ENCODE results near the gene PPP2R3A. TPM values are rescaled to one million over a fixed set of nuclear protein-coding genes. Genes with fewer than 3 reads are reported as not detected.

Gene PPP2R3A
- total and polyA plus RNA-seq, 3 donors from 2014 or later: 12.2 to 41.7 (median 35.4) TPM

- H3K27ac ChIP-seq: peak overlapping the region; percentile 99 to 100
- 1% methylated on average over 6 of the region's 6 CpGs for WGBS, 2 donors
Measured at GRCh38 chr3:136193278-136194054, 227.9 kb downstream of the PPP2R3A start.

GRCh38 chr3:136194409-136195257 lies 229.1 kb downstream of the PPP2R3A start:
- peak; percentile 67 for DNase-seq
- Histone ChIP-seq H3K27ac (peak overlapping the region; percentile 99 to 100), H3K36me3 (ENCODE audit: low read depth, missing control alignments) (no peaks in the 10 kb centered on the region), H3K27me3 (no peaks in the 10 kb centered on the region), H3K4me1 (peaks cover 34% of the 10 kb centered on the region), H3K4me3 (peak overlapping the region; percentile 93 to 94), H3K9me3 (no peaks in the 10 kb centered on the region)
- WGBS, 2 donors: 0 to 1% methylated on average over 47 of the region's 47 CpGs
- no peak for TF ChIP-seq POLR2A (IDR thresholded peaks at IDR 0.05)
- TF ChIP-seq CTCF (IDR thresholded peaks at IDR 0.05): no peak
- intact Hi-C loops (cut with DNase I; ENCODE audit: low total_unique reads): loop anchor here (5.0 to 10.0 kb wide), 3 partner anchors 58 to 558 kb away; partner anchors contain the start of genes PCCB and STAG1

More at GRCh38 chr3:136193278-136194054, 227.9 kb downstream of the PPP2R3A start:
- Histone ChIP-seq H3K4me1 (peaks cover 37% of the 10 kb centered on the region), H3K27me3 (no peaks in the 10 kb centered on the region), H3K4me3 (peak overlapping the region; percentile 93 to 94), H3K9me3 (no peaks in the 10 kb centered on the region), H3K36me3 (ENCODE audit: low read depth, missing control alignments) (no peaks in the 10 kb centered on the region)
- intact Hi-C loops (cut with DNase I; ENCODE audit: low total_unique reads): loop anchor here (5.0 to 10.0 kb wide), 2 partner anchors 119 to 559 kb away; partner anchors contain the start of gene STAG1
- TF ChIP-seq POLR2A (IDR thresholded peaks at IDR 0.05) (no peak), CTCF (IDR thresholded peaks at IDR 0.05) (no peak)
- peak; percentile 35 for DNase-seq

GRCh38 chr3:136195258-136196063 lies 229.9 kb downstream of the PPP2R3A start:
- Histone ChIP-seq H3K36me3 (ENCODE audit: low read depth, missing control alignments) (no peaks in the 10 kb centered on the region), H3K27me3 (no peaks in the 10 kb centered on the region), H3K9me3 (no peaks in the 10 kb centered on the region), H3K27ac (peak overlapping the region; percentile 99 to 100), H3K4me1 (peaks cover 28% of the 10 kb centered on the region), H3K4me3 (peak overlapping the region; percentile 93 to 94)
- peak; percentile 81 for DNase-seq
- TF ChIP-seq POLR2A (IDR thresholded peaks at IDR 0.05) (no peak), CTCF (IDR thresholded peaks at IDR 0.05) (no peak)
- intact Hi-C loops (cut with DNase I; ENCODE audit: low total_unique reads): loop anchor here (5.0 to 10.0 kb wide), 2 partner anchors 57 to 121 kb away; partner anchors contain the start of gene PCCB
- 0% methylated on average over 6 to 50 of the region's 103 CpGs for WGBS, 2 donors

- TF ChIP-seq POLR2A (IDR thresholded peaks at IDR 0.05): no peak
- no peak for TF ChIP-seq CTCF (IDR thresholded peaks at IDR 0.05)
- Histone ChIP-seq H3K36me3 (ENCODE audit: low read depth, missing control alignments) (no peaks in the 10 kb centered on the region), H3K4me3 (peak within 1 kb of the TSS; percentile 93 to 94), H3K4me1 (peaks cover 22% of the 10 kb centered on the region), H3K27ac (peak within 1 kb of the TSS; percentile 99 to 100), H3K9me3 (no peaks in the 10 kb centered on the region), H3K27me3 (no peaks in the 10 kb centered on the region)
- intact Hi-C loops (cut with DNase I; ENCODE audit: low total_unique reads): loop anchor here (5.0 to 10.0 kb wide), 2 partner anchors 56 to 121 kb away; partner anchors contain the start of gene PCCB
- DNase-seq: no peak
- 0 to 2% methylated on average over 25 to 37 of the region's 37 CpGs for WGBS, 2 donors
Measured at GRCh38 chr3:136196064-136196400, 230.5 kb downstream of the PPP2R3A start, which contains the start of gene MSL2. TSS of gene MSL2 (minus strand) at chr3:136196335. CDS start at chr3:136195113, 1,222 bp downstream.
